HepG2 (cell line): Measurements from ENCODE around the gene SPRED3. TPM values are rescaled to one million over a fixed set of nuclear protein-coding genes. Genes with fewer than 3 reads are reported as not detected.

ENCODE experiments used
- ATAC-seq: fragments of 200-7000 bp; cut with Tn5 transposase; 3 replicates; pipeline ENCODE4 v1.9.1; 2020; ENCODE audit warnings: mild to moderate bottlenecking, moderate library complexity
- BruUV-seq: library from RNA; stranded (reverse); fragments of 400-500 nt; replicated peaks from 2 replicates; lab custom pipeline; 2021; lab: Mats Ljungman, UMichigan
- CTCF ChIA-PET: fragments of 300-600 bp; formaldehyde crosslinking; extraction: SDS; loops from one replicate; lab custom pipeline; 2021; ENCODE audit warnings: low total read pairs, inconsistent platforms, low intra/inter-chr PET ratio; lab: Yijun Ruan, JAX
- POLR2A ChIA-PET: fragments of 350-600 bp; sonication (Branson Sonifier 250); formaldehyde crosslinking; loops from one replicate; lab custom pipeline; 2020; ENCODE audit warnings: antibody characterized with exemption, inconsistent platforms; lab: Yijun Ruan, JAX
- DNase-seq: peaks from one replicate; pipeline ENCODE4 v3.0.0-alpha.2; 2015; ENCODE audit warnings: low spot score
- FAIRE-seq: peaks from 3 replicates; lab custom pipeline; 2011; peaks lifted over from hg19 to GRCh38; lab: Jason Lieb, UNC
- H2AFZ ChIP-seq: one replicate; pipeline ENCODE4 v1.6.1; 2011; ENCODE audit warnings: low read length, inconsistent platforms
- H3K27ac ChIP-seq: fragments of 300-600 bp; 3 replicates; pipeline ENCODE4 v1.8.0; 2011; ENCODE audit warnings: mixed run types, mild to moderate bottlenecking, mixed read lengths, low read length, inconsistent platforms; ENCODE audit not compliant: insufficient read depth; ENCODE audit errors: extremely low read length
- H3K27me3 ChIP-seq, 2 experiments: fragments of 200-600 bp in 1 of 2; 2 replicates in 1 of 2; 3 replicates in 1 of 2; pipeline versions ENCODE4 v1.6.0 to v1.8.0; 2011; ENCODE audit warnings: low read length in 2 of 2, mild to moderate bottlenecking in 2 of 2, moderate library complexity in 2 of 2, inconsistent platforms in 1 of 2; ENCODE audit not compliant: insufficient read depth in 2 of 2, control insufficient read depth in 1 of 2
- H3K36me3 ChIP-seq, 2 experiments: fragments of 200-600 bp in 1 of 2; replicated peaks in 1 of 2; 2 replicates in 1 of 2; 3 replicates in 1 of 2; pipeline versions ENCODE4 v1.5.1 to v1.8.0; 2011; ENCODE audit warnings: low read length in 2 of 2, inconsistent platforms in 1 of 2; ENCODE audit not compliant: insufficient read depth in 2 of 2, control insufficient read depth in 1 of 2
- H3K4me1 ChIP-seq: 2 replicates; pipeline ENCODE4 v1.5.1; 2012; ENCODE audit warnings: low read length, inconsistent platforms; ENCODE audit not compliant: insufficient read depth
- H3K4me2 ChIP-seq: 2 replicates; pipeline ENCODE4 v1.6.0; 2011; ENCODE audit warnings: low read depth, low read length, inconsistent platforms
- H3K4me3 ChIP-seq, 3 experiments: fragments of 200-600 bp in 1 of 3; sonication (generic), shearing (Covaris generic) in 1 of 3; replicated peaks in 1 of 3; 2 replicates each; pipeline ENCODE4 v1.5.1; 2011 to 2016; ENCODE audit warnings: low read length in 3 of 3, inconsistent platforms in 2 of 3, low read depth in 2 of 3, mild to moderate bottlenecking in 2 of 3, control low read depth in 1 of 3, mixed read lengths in 1 of 3; ENCODE audit not compliant: insufficient read depth in 1 of 3
- H3K79me2 ChIP-seq: one replicate; pipeline ENCODE4 v1.6.1; 2011; ENCODE audit warnings: low read length, inconsistent platforms; ENCODE audit not compliant: insufficient read depth
- H3K9ac ChIP-seq: 2 replicates; pipeline ENCODE4 v1.6.0; 2011; ENCODE audit warnings: mild to moderate bottlenecking, low read depth, low read length, inconsistent platforms; ENCODE audit not compliant: insufficient read depth
- H3K9me3 ChIP-seq: 2 replicates; pipeline ENCODE4 v1.5.1; 2012; ENCODE audit warnings: mild to moderate bottlenecking, low read length
- H4K20me1 ChIP-seq: 2 replicates; pipeline ENCODE4 v1.6.0; 2011; ENCODE audit warnings: inconsistent platforms, mild to moderate bottlenecking, low read length, moderate library complexity; ENCODE audit not compliant: insufficient read depth
- CTCF ChIP-seq: sonication (generic); formaldehyde crosslinking; IDR thresholded peaks from 2 replicates; pipeline ENCODE4 v1.5.0; 2020; ENCODE audit warnings: mild to moderate bottlenecking, missing genetic modification reagents, moderate library complexity
- FOXP1 ChIP-seq, 2 experiments: fragments of 450-650 bp in 1 of 2; IDR thresholded peaks; 2 replicates each; pipeline ENCODE4 v1.6.1; 2017 to 2018; ENCODE audit warnings: antibody characterized with exemption in 1 of 2
- GABPB1 ChIP-seq: IDR thresholded peaks from 2 replicates; pipeline ENCODE4 v1.6.1; 2016; ENCODE audit warnings: mild to moderate bottlenecking, missing genetic modification reagents, moderate library complexity, missing compliant biosample characterization
- KDM2A ChIP-seq: sonication (generic); formaldehyde crosslinking; IDR thresholded peaks from 2 replicates; pipeline ENCODE4 v1.4.0; 2020; ENCODE audit warnings: low read depth, missing genetic modification reagents, borderline replicate concordance
- MLXIP ChIP-seq: sonication (generic); formaldehyde crosslinking; IDR thresholded peaks from 2 replicates; pipeline ENCODE4 v1.9.0; 2021; ENCODE audit warnings: missing genetic modification reagents, borderline replicate concordance
- PAWR ChIP-seq: sonication (generic); formaldehyde crosslinking; IDR thresholded peaks from 2 replicates; pipeline ENCODE4 v1.4.0; 2020; ENCODE audit warnings: missing genetic modification reagents, mild to moderate bottlenecking, borderline replicate concordance
- RXRA ChIP-seq: sonication (generic); formaldehyde crosslinking; IDR thresholded peaks from 2 replicates; pipeline ENCODE4 v1.5.1; 2020; ENCODE audit warnings: missing genetic modification reagents
- SAP130 ChIP-seq: IDR thresholded peaks from 2 replicates; pipeline ENCODE4 v1.6.1; 2016; ENCODE audit warnings: low read depth
- SNRNP70 ChIP-seq: fragments of 200-400 bp; formaldehyde crosslinking; IDR thresholded peaks from 2 replicates; pipeline ENCODE4 v1.6.1; 2017; ENCODE audit warnings: mild to moderate bottlenecking, low read depth, low read length, moderate library complexity
- XRCC5 ChIP-seq: fragments of 200-400 bp; formaldehyde crosslinking; optimal IDR thresholded peaks from 2 replicates; pipeline ENCODE3; 2017; ENCODE audit warnings: mild to moderate bottlenecking, low read length
- ZNF335 ChIP-seq: sonication (generic); formaldehyde crosslinking; IDR thresholded peaks from 2 replicates; pipeline ENCODE4 v1.4.0; 2020; ENCODE audit warnings: missing genetic modification reagents
- ZNF552 ChIP-seq: sonication (generic); formaldehyde crosslinking; IDR thresholded peaks from 2 replicates; pipeline ENCODE4 v1.9.0; 2022; ENCODE audit warnings: missing genetic modification reagents, mild to moderate bottlenecking, borderline replicate concordance
- ZNF597 ChIP-seq: sonication (generic); formaldehyde crosslinking; IDR thresholded peaks from 2 replicates; pipeline ENCODE4 v1.5.0; 2020; ENCODE audit warnings: missing genetic modification reagents
- ZNF790 ChIP-seq: sonication (generic); formaldehyde crosslinking; IDR thresholded peaks from 2 replicates; pipeline ENCODE4 v1.8.0; 2022; ENCODE audit warnings: missing genetic modification reagents, mild to moderate bottlenecking, borderline replicate concordance
- ZNF800 ChIP-seq: sonication (generic); formaldehyde crosslinking; IDR thresholded peaks from 2 replicates; pipeline ENCODE4 v1.4.0; 2020; ENCODE audit warnings: missing genetic modification reagents
- WGBS: methylation state at CpG from one replicate; pipeline ENCODE4 v1.1.6; 2017; ENCODE audit warnings: low lambda C conversion rate; 5-methylcytosine and 5-hydroxymethylcytosine counted together
- in situ Hi-C: cut with HindIII; loops from 2 replicates; pipeline ENCODE4 v1.10.0; 2017; ENCODE audit warnings: low pct_unique_long_range_greater_than_20kb; ENCODE audit not compliant: extremely low pct_ligation_motif_present
- intact Hi-C: fragments of 100-400 bp; cut with micrococcal nuclease; formaldehyde crosslinking; loops from one replicate; pipeline ENCODE4 v1.10.0; 2022; ENCODE audit not compliant: unreplicated experiment
- polyA plus RNA-seq, 8 experiments: library from polyadenylated mRNA; depleted of rRNA in 3 of 8; stranded (reverse) in 7 of 8; unstranded in 1 of 8; fragments of >200 nt; fragmentation: Illumina TruSeq in 4 of 8; extraction: Trizol in 4 of 8; gene quantifications; 2 replicates each; pipeline versions ENCODE4 v1.2.1 to v1.2.3, GENCODE V29; 2011 to 2016; ENCODE audit warnings: low read depth in 4 of 8, missing spikeins in 1 of 8, mixed read lengths in 1 of 8; ENCODE audit not compliant: insufficient read depth in 1 of 8
- total RNA-seq, 5 experiments: library from RNA; depleted of rRNA; stranded (reverse); fragments of >200 nt; fragmentation: Illumina TruSeq; extraction: Trizol; gene quantifications; 2 replicates each; pipeline ENCODE4 v1.2.3, GENCODE V29; 2016; ENCODE audit warnings: low read depth in 1 of 5

SPRED3 gene
- total and polyA plus RNA-seq, 2 of the 13 experiments (the other 11 are each of a cell fraction or from before 2014, with no cell fraction given), result 0.15 to 0.17 TPM

GRCh38 chr19:38394488-38394887 lies 6.0 kb downstream of the SPRED3 start:
- Histone ChIP-seq H3K9ac (no peak overlapping the region), H3K9me3 (no peaks in the 10 kb centered on the region), H4K20me1 (no peaks in the 10 kb centered on the region), H3K27ac (no peak overlapping the region), H3K36me3 (no peaks in the 10 kb centered on the region), H3K4me2 (peak overlapping the region; percentile 34), H3K4me1 (peaks cover 33% of the 10 kb centered on the region), H2AFZ (no peak overlapping the region), H3K4me3 (peak overlapping the region in 1 of 3 experiments; percentile 34; a peak in 1 of 6 replicates), H3K27me3 (peaks cover 4 to 42% of the 10 kb centered on the region in 2 experiments; a peak in 4 of 5 replicates), H3K79me2 (no peaks in the 10 kb centered on the region)
- DNase-seq (peak; percentile 56), ATAC-seq (peak; percentile 52), FAIRE-seq (no peak)
- WGBS, result 12% methylated on average over 7 of the region's 30 CpGs
- BruUV-seq, result no TSS peak
- POLR2A ChIA-PET, result interaction anchor here (1.4 kb wide), 1 partner anchor 8 kb away, joined by 6 read pairs; the partner anchor contains the start of gene FAM98C
- CTCF ChIA-PET, result no interaction called here
- intact Hi-C loops (no loop called here), in situ Hi-C loops (no loop called here)
- TF ChIP-seq ZNF790 (no peak), RXRA (CRISPR knock-in tag) (0 out of 2 replicates have a peak, but pooled peaks have one; percentile 15), XRCC5 (peak; percentile 34), FOXP1 (IDR thresholded peaks at IDR 0.05) (no peak), FOXP1 (CRISPR knock-in tag; IDR thresholded peaks at IDR 0.05) (no peak), KDM2A (CRISPR knock-in tag) (peak; percentile 43; the same call in 1 of the 2 replicates), ZNF597 (CRISPR knock-in tag) (no peak), CTCF (CRISPR knock-in tag) (no peak), GABPB1 (CRISPR knock-in tag) (peak; percentile 35; the same call in 1 of the 2 replicates), SAP130 (CRISPR knock-in tag) (0 out of 2 replicates have a peak, but pooled peaks have one; percentile 15), MLXIP (CRISPR knock-in tag) (no peak), ZNF335 (no peak), ZNF800 (CRISPR knock-in tag) (0 out of 2 replicates have a peak, but pooled peaks have one; percentile 25), SNRNP70 (no peak), PAWR (no peak), ZNF552 (CRISPR knock-in tag) (no peak)
